Measurements from ENCODE around the gene ROPN1B. TPM values are rescaled to one million over a fixed set of nuclear protein-coding genes. Genes with fewer than 3 reads are reported as not detected.
A peak's percentile ranks its signal among the peaks of the same experiment; 100 is the strongest.
"Not testable (repeated sequence)": the region's sequence is repeated elsewhere in the genome, so short reads cannot be mapped to it uniquely, and the experiment has no call there.

Gene ROPN1B
- total RNA-seq, 1 experiment from 2014 or later: 2.2 TPM

- H3K9ac ChIP-seq (ENCODE audit: low read length); H3K79me2 ChIP-seq (ENCODE audit: insufficient read depth, low read length); H4K20me1 ChIP-seq (ENCODE audit: insufficient read depth); H2AFZ ChIP-seq (ENCODE audit: low read depth, low read length, poor library complexity, severe bottlenecking); POLR2A ChIA-PET; H3K4me2 ChIP-seq (ENCODE audit: low read length); H3K36me3 ChIP-seq (ENCODE audit: control insufficient read depth in 1 of 2, insufficient read depth in 2 of 2, low read length in 2 of 2); CTCF ChIA-PET; H3K27ac ChIP-seq (ENCODE audit: low read depth, low read length); H3K4me1 ChIP-seq (ENCODE audit: control insufficient read depth in 1 of 2, insufficient read depth in 2 of 2, low read length in 2 of 2); H3K9me3 ChIP-seq (ENCODE audit: control insufficient read depth in 1 of 2, insufficient read depth in 1 of 2, low read depth in 1 of 2, low read length in 2 of 2); BruUV-seq (replicated peaks); H3K9me2 ChIP-seq (ENCODE audit: insufficient read depth); H3K27me3 ChIP-seq (ENCODE audit: insufficient read depth, low read length); intact Hi-C loops (cut with micrococcal nuclease); DNase-seq (ENCODE audit: low read depth, low spot score); H3K4me3 ChIP-seq (replicated peaks in 1 of 2; ENCODE audit: low read depth in 1 of 2, low read length in 2 of 2); RAD21 ChIA-PET (ENCODE audit: low non-redundant PET in 1 of 2, low total read pairs in 2 of 2, uncharacterized antibody in 2 of 2, unreplicated experiment in 2 of 2): not testable (repeated sequence)
- TF ChIP-seq CTCF (IDR thresholded peaks at IDR 0.05 in 2 of 3, conservative IDR thresholded peaks at IDR 0.05 in 1 of 3; ENCODE audit: borderline replicate concordance in 1 of 3, insufficient read depth in 1 of 3, low read depth in 2 of 3, low read length in 2 of 3): peak; percentile 24 to 34 (median 32); a peak in 3 of 6 replicates
- TF ChIP-seq RAD21 (IDR thresholded peaks at IDR 0.05; ENCODE audit: low read depth): peak; percentile 52
- ATAC-seq: peak; percentile 97
Observed at GRCh38 chr3:125936210-125936815, 32.7 kb upstream of the ROPN1B start.

GRCh38 chr3:125936891-125937290 is 32.1 kb upstream of the ROPN1B start:
- H3K79me2 ChIP-seq (ENCODE audit: insufficient read depth, low read length); H3K9me2 ChIP-seq (ENCODE audit: insufficient read depth); intact Hi-C loops (cut with micrococcal nuclease); H3K36me3 ChIP-seq (ENCODE audit: control insufficient read depth in 1 of 2, insufficient read depth in 2 of 2, low read length in 2 of 2); BruUV-seq (replicated peaks); H3K4me2 ChIP-seq (ENCODE audit: low read length); POLR2A ChIA-PET; H3K9ac ChIP-seq (ENCODE audit: low read length); H3K9me3 ChIP-seq (ENCODE audit: control insufficient read depth in 1 of 2, insufficient read depth in 1 of 2, low read depth in 1 of 2, low read length in 2 of 2); DNase-seq (ENCODE audit: low read depth, low spot score); H2AFZ ChIP-seq (ENCODE audit: low read depth, low read length, poor library complexity, severe bottlenecking); H3K4me1 ChIP-seq (ENCODE audit: control insufficient read depth in 1 of 2, insufficient read depth in 2 of 2, low read length in 2 of 2); H4K20me1 ChIP-seq (ENCODE audit: insufficient read depth); ATAC-seq; H3K27me3 ChIP-seq (ENCODE audit: insufficient read depth, low read length); H3K4me3 ChIP-seq (replicated peaks in 1 of 2; ENCODE audit: low read depth in 1 of 2, low read length in 2 of 2); H3K27ac ChIP-seq (ENCODE audit: low read depth, low read length); CTCF ChIA-PET; RAD21 ChIA-PET (ENCODE audit: low non-redundant PET in 1 of 2, low total read pairs in 2 of 2, uncharacterized antibody in 2 of 2, unreplicated experiment in 2 of 2): not testable (repeated sequence)

- intact Hi-C loops (cut with micrococcal nuclease); H3K9me3 ChIP-seq (ENCODE audit: control insufficient read depth in 1 of 2, insufficient read depth in 1 of 2, low read depth in 1 of 2, low read length in 2 of 2); CTCF ChIA-PET; H3K4me2 ChIP-seq (ENCODE audit: low read length); BruUV-seq (replicated peaks); H3K36me3 ChIP-seq (ENCODE audit: control insufficient read depth in 1 of 2, insufficient read depth in 2 of 2, low read length in 2 of 2); H3K4me3 ChIP-seq (replicated peaks in 1 of 2; ENCODE audit: low read depth in 1 of 2, low read length in 2 of 2); H3K9me2 ChIP-seq (ENCODE audit: insufficient read depth); DNase-seq (ENCODE audit: low read depth, low spot score); H3K79me2 ChIP-seq (ENCODE audit: insufficient read depth, low read length); POLR2A ChIA-PET; H3K27ac ChIP-seq (ENCODE audit: low read depth, low read length); ATAC-seq; H3K4me1 ChIP-seq (ENCODE audit: control insufficient read depth in 1 of 2, insufficient read depth in 2 of 2, low read length in 2 of 2); H2AFZ ChIP-seq (ENCODE audit: low read depth, low read length, poor library complexity, severe bottlenecking); H4K20me1 ChIP-seq (ENCODE audit: insufficient read depth); H3K9ac ChIP-seq (ENCODE audit: low read length); RAD21 ChIA-PET (ENCODE audit: low non-redundant PET in 1 of 2, low total read pairs in 2 of 2, uncharacterized antibody in 2 of 2, unreplicated experiment in 2 of 2): not testable (repeated sequence)
- H3K27me3 ChIP-seq (ENCODE audit: insufficient read depth, low read length): peaks cover 11% of the 10 kb centered on the region; the same call in 1 of the 2 replicates
Observed at GRCh38 chr3:125947806-125948205, 21.2 kb upstream of the ROPN1B start.

GRCh38 chr3:125948901-125949300 is 20.1 kb upstream of the ROPN1B start:
- POLR2A ChIA-PET; CTCF ChIA-PET; DNase-seq (ENCODE audit: low read depth, low spot score); H4K20me1 ChIP-seq (ENCODE audit: insufficient read depth); intact Hi-C loops (cut with micrococcal nuclease); H3K4me3 ChIP-seq (replicated peaks in 1 of 2; ENCODE audit: low read depth in 1 of 2, low read length in 2 of 2); BruUV-seq (replicated peaks); H3K79me2 ChIP-seq (ENCODE audit: insufficient read depth, low read length); H3K9me3 ChIP-seq (ENCODE audit: control insufficient read depth in 1 of 2, insufficient read depth in 1 of 2, low read depth in 1 of 2, low read length in 2 of 2); H2AFZ ChIP-seq (ENCODE audit: low read depth, low read length, poor library complexity, severe bottlenecking); H3K9ac ChIP-seq (ENCODE audit: low read length); H3K27ac ChIP-seq (ENCODE audit: low read depth, low read length); H3K4me1 ChIP-seq (ENCODE audit: control insufficient read depth in 1 of 2, insufficient read depth in 2 of 2, low read length in 2 of 2); H3K36me3 ChIP-seq (ENCODE audit: control insufficient read depth in 1 of 2, insufficient read depth in 2 of 2, low read length in 2 of 2); ATAC-seq; H3K4me2 ChIP-seq (ENCODE audit: low read length); RAD21 ChIA-PET (ENCODE audit: low non-redundant PET in 1 of 2, low total read pairs in 2 of 2, uncharacterized antibody in 2 of 2, unreplicated experiment in 2 of 2); H3K9me2 ChIP-seq (ENCODE audit: insufficient read depth): not testable (repeated sequence)
- peaks cover 11% of the 10 kb centered on the region; the same call in 1 of the 2 replicates for H3K27me3 ChIP-seq (ENCODE audit: insufficient read depth, low read length)
